Cardiac muscle cell (in vitro differentiated cells and primary cell): ENCODE measurements around the gene FAM3C. TPM values are rescaled to one million over a fixed set of nuclear protein-coding genes. Genes with fewer than 3 reads are reported as not detected.

Experiments
- DNase-seq, 2 donors: peaks; one replicate each; pipeline versions ENCODE4 v3.0.0 to v3.0.0-alpha.2; 2010 to 2017; ENCODE audit warnings: low read depth in 1 of 2, low spot score in 1 of 2
- H3K27ac ChIP-seq: fragments of 200-600 bp; sonication (generic); 2 replicates; pipeline ENCODE4 v1.5.1; 2016
- H3K27me3 ChIP-seq: fragments of 200-600 bp; sonication (generic); 2 replicates; pipeline ENCODE4 v1.6.0; 2016; ENCODE audit warnings: control low read depth
- H3K36me3 ChIP-seq: fragments of 200-600 bp; sonication (generic); 2 replicates; pipeline ENCODE4 v1.5.1; 2016; ENCODE audit warnings: control low read depth
- H3K4me1 ChIP-seq: fragments of 200-600 bp; sonication (generic); 2 replicates; pipeline ENCODE4 v1.8.1; 2017; ENCODE audit warnings: low read depth, mild to moderate bottlenecking, mixed run types
- H3K4me3 ChIP-seq: fragments of 200-600 bp; sonication (generic); 2 replicates; pipeline ENCODE4 v1.5.1; 2016; ENCODE audit warnings: mild to moderate bottlenecking
- H3K9me3 ChIP-seq: fragments of 200-600 bp; sonication (generic); 2 replicates; pipeline ENCODE4 v1.5.1; 2017; ENCODE audit warnings: low read depth, mild to moderate bottlenecking, control low read depth
- polyA plus RNA-seq: library from polyadenylated mRNA; unstranded; fragments of >200 nt; fragmentation: Nextera tagmentation; extraction: Ambion mirVana; gene quantifications from 2 replicates; pipeline ENCODE4 v1.2.1, GENCODE V29; 2016
- total RNA-seq: library from RNA; depleted of rRNA; stranded (reverse); fragments of >200 nt; gene quantifications from 2 replicates; pipeline ENCODE4 v1.2.3, GENCODE V29; 2016
- TF ChIP-seq, protein P1 (sequence below): IDR thresholded peaks from 2 replicates; pipeline ENCODE4 v1.5.1; 2012; ENCODE audit warnings: low read depth, mild to moderate bottlenecking, low read length

FAM3C gene
- total and polyA plus RNA-seq, 2 experiments from 2014 or later: 33.2 to 70.1 TPM

- Histone ChIP-seq H3K27me3 (no peaks in the 10 kb centered on the region), H3K4me1 (no peaks in the 10 kb centered on the region), H3K36me3 (no peaks in the 10 kb centered on the region), H3K27ac (no peak overlapping the region), H3K4me3 (no peak overlapping the region), H3K9me3 (no peaks in the 10 kb centered on the region)
- TF ChIP-seq, protein P1, sequence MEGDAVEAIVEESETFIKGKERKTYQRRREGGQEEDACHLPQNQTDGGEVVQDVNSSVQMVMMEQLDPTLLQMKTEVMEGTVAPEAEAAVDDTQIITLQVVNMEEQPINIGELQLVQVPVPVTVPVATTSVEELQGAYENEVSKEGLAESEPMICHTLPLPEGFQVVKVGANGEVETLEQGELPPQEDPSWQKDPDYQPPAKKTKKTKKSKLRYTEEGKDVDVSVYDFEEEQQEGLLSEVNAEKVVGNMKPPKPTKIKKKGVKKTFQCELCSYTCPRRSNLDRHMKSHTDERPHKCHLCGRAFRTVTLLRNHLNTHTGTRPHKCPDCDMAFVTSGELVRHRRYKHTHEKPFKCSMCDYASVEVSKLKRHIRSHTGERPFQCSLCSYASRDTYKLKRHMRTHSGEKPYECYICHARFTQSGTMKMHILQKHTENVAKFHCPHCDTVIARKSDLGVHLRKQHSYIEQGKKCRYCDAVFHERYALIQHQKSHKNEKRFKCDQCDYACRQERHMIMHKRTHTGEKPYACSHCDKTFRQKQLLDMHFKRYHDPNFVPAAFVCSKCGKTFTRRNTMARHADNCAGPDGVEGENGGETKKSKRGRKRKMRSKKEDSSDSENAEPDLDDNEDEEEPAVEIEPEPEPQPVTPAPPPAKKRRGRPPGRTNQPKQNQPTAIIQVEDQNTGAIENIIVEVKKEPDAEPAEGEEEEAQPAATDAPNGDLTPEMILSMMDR: no peak
- no peak for DNase-seq
Observed at GRCh38 chr7:121391686-121392085, 4.4 kb downstream of the FAM3C start.

GRCh38 chr7:121390617-121391016, 5.5 kb downstream of the FAM3C start:
- H3K27me3 ChIP-seq: no peaks in the 10 kb centered on the region
- H3K36me3 ChIP-seq: no peaks in the 10 kb centered on the region
- no peaks in the 10 kb centered on the region for H3K9me3 ChIP-seq
- no peak for DNase-seq
- TF ChIP-seq, protein P1: no peak
- peaks cover 9% of the 10 kb centered on the region for H3K4me1 ChIP-seq
- H3K27ac ChIP-seq: no peak overlapping the region
- no peak overlapping the region for H3K4me3 ChIP-seq

GRCh38 chr7:121390109-121390508, 6.0 kb downstream of the FAM3C start:
- H3K4me3 ChIP-seq: no peak overlapping the region
- no peak for DNase-seq
- H3K27me3 ChIP-seq: no peaks in the 10 kb centered on the region
- no peaks in the 10 kb centered on the region for H3K36me3 ChIP-seq
- peaks cover 9% of the 10 kb centered on the region for H3K4me1 ChIP-seq
- H3K9me3 ChIP-seq: no peaks in the 10 kb centered on the region
- H3K27ac ChIP-seq: no peak overlapping the region
- TF ChIP-seq, protein P1: no peak

DNA sequence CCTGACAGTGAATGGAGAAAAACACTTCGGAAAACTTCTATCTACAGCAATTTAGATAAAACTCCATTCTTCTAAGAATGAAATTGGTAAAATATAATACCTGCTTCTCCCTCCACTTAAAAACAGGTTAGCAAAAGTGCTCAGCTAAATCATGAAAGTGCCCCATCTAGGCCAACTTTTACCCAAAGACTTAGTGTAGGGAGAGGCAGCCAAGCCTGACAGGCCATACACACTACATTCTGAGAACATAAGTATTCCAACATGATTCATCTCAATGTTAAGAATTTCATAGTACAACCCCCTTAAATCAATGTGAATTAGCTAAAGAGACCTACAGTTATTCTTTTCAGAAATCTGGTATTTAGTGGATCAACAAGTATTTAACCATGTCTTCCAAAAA, 7.2 kb downstream of the FAM3C start:
- TF ChIP-seq, protein P1: no peak

DNA sequence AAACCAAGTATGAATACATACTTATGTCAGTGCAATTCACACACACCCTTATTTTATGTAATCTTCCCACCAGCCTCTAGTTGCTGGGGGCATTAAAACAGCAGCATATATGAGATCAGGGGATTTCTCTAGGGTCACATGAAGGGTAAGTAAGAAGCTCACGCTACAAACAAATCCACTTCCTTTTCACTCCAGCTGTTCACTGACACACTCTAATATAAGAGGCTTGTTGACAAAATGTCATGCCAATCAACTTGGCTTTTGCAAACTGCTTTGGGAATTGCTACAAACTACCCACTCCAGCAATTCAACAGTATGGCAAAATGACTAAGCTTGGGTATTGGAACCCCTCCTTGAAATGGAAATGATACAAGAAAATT, 10.3 kb downstream of the FAM3C start:
- no peaks in the 10 kb centered on the region for H3K27me3 ChIP-seq
- TF ChIP-seq, protein P1: no peak
- peaks cover 18% of the 10 kb centered on the region for H3K4me1 ChIP-seq
- no peaks in the 10 kb centered on the region for H3K36me3 ChIP-seq
- DNase-seq: peak; percentile 28 to 34
- no peaks in the 10 kb centered on the region for H3K9me3 ChIP-seq
- no peak overlapping the region for H3K4me3 ChIP-seq
- H3K27ac ChIP-seq: no peak overlapping the region

More for the DNA sequence above, 7.2 kb downstream of the FAM3C start:
- Histone ChIP-seq H3K36me3 (no peaks in the 10 kb centered on the region), H3K27ac (no peak overlapping the region), H3K4me3 (no peak overlapping the region), H3K4me1 (peaks cover 18% of the 10 kb centered on the region), H3K9me3 (no peaks in the 10 kb centered on the region), H3K27me3 (no peaks in the 10 kb centered on the region)
- DNase-seq: no peak
